CD4-positive, alpha-beta T cell (primary cell): ENCODE measurements around the gene TMA16. TPM values are rescaled to one million over a fixed set of nuclear protein-coding genes. Genes with fewer than 3 reads are reported as not detected.
A peak's percentile ranks its signal among the peaks of the same experiment; 100 is the strongest.

ENCODE experiments used
- ATAC-seq: fragments of 200-7000 bp; cut with Tn5 transposase; one replicate; pipeline ENCODE4 v1.10.0; 2022; ENCODE audit warnings: mild to moderate bottlenecking; ENCODE audit not compliant: poor library complexity
- CTCF ChIA-PET: fragments of 350-600 bp; sonication (Branson Sonifier 250); formaldehyde crosslinking; loops from one replicate; lab custom pipeline; 2021; ENCODE audit warnings: antibody characterized with exemption, inconsistent platforms; lab: Charles Lee
- POLR2A ChIA-PET: fragments of 350-600 bp; sonication (Branson Sonifier 250); formaldehyde crosslinking; loops from one replicate; lab custom pipeline; 2021; ENCODE audit warnings: antibody characterized with exemption, inconsistent platforms; lab: Charles Lee
- DNase-seq, 14 experiments: peaks; one replicate each; pipeline ENCODE4 v3.0.0-alpha.2; 2013 to 2020; ENCODE audit warnings: mixed read lengths in 2 of 14
- H3K27ac ChIP-seq, 2 donors: one replicate each; pipeline versions ENCODE4 v1.5.1 to v1.7.0; 2013; ENCODE audit warnings: low read length in 2 of 2, low read depth in 1 of 2, mild to moderate bottlenecking in 1 of 2
- H3K27me3 ChIP-seq, 2 experiments: 1 replicate in 1 of 2; 2 replicates in 1 of 2; pipeline versions ENCODE4 v1.6.1 to v1.7.0; 2013; ENCODE audit warnings: low read length in 2 of 2, control low read depth in 1 of 2, mild to moderate bottlenecking in 1 of 2, moderate library complexity in 1 of 2; ENCODE audit not compliant: insufficient read depth in 2 of 2, control insufficient read depth in 1 of 2
- H3K36me3 ChIP-seq: one replicate; pipeline ENCODE4 v1.6.1; 2013; ENCODE audit warnings: low read length, control low read depth; ENCODE audit not compliant: insufficient read depth
- H3K4me1 ChIP-seq: one replicate; pipeline ENCODE4 v1.6.1; 2013; ENCODE audit warnings: low read length, control low read depth; ENCODE audit not compliant: insufficient read depth
- H3K4me3 ChIP-seq: one replicate; pipeline ENCODE4 v1.5.1; 2013; ENCODE audit warnings: mild to moderate bottlenecking, low read length, moderate library complexity
- H3K9me3 ChIP-seq, 2 experiments: 1 replicate in 1 of 2; 2 replicates in 1 of 2; pipeline versions ENCODE4 v1.6.1 to v1.7.0; 2013; ENCODE audit warnings: low read length in 2 of 2, mild to moderate bottlenecking in 2 of 2, control low read depth in 1 of 2, moderate library complexity in 1 of 2; ENCODE audit not compliant: control insufficient read depth in 1 of 2, insufficient read depth in 1 of 2
- H3K27ac Mint-ChIP-seq: one replicate; pipeline ENCODE4 v1.8.0; 2020; ENCODE audit warnings: mixed read lengths
- H3K27me3 Mint-ChIP-seq: one replicate; pipeline ENCODE4 v1.8.0; 2021; ENCODE audit warnings: mixed read lengths
- H3K36me3 Mint-ChIP-seq: one replicate; pipeline ENCODE4 v1.8.0; 2021; ENCODE audit warnings: low read depth, mixed read lengths
- H3K4me1 Mint-ChIP-seq: one replicate; pipeline ENCODE4 v1.8.0; 2021; ENCODE audit warnings: low read depth, mixed read lengths
- H3K4me3 Mint-ChIP-seq: one replicate; pipeline ENCODE4 v1.8.0; 2020; ENCODE audit warnings: mild to moderate bottlenecking, mixed read lengths
- H3K9me3 Mint-ChIP-seq: one replicate; pipeline ENCODE4 v1.8.0; 2020; ENCODE audit warnings: mixed read lengths
- CTCF ChIP-seq: fragments of 200-600 bp; IDR thresholded peaks from one replicate; pipeline ENCODE4 v1.8.0; 2022; ENCODE audit warnings: antibody characterized with exemption, mild to moderate bottlenecking
- intact Hi-C, 2 experiments: fragments of 100-400 bp; cut with DNase I in 1 of 2; cut with micrococcal nuclease in 1 of 2; formaldehyde crosslinking; loops; one replicate each; pipeline versions ENCODE4 v1.15.1 to v1.9.0; 2023 to 2025; cut with DNase I, micrococcal nuclease
- total RNA-seq, 174 experiments: library from RNA in 2 of 174; stranded (reverse) in 2 of 174; gene quantifications; one replicate each; pipeline ENCODE4 v1.2.3 and lab custom pipeline; 2021 to 2026

The TMA16 gene
- total RNA-seq, 2 experiments from 2014 or later = 6.2 to 6.3 TPM

- peak overlapping the region; percentile 33 for H3K4me3 ChIP-seq
- H3K36me3 Mint-ChIP-seq = no peaks in the 10 kb centered on the region
- no peak overlapping the region for H3K27ac ChIP-seq
- intact Hi-C loops = loop anchor here (1.0 to 5.0 kb wide), 4 partner anchors 382 to 1047 kb away; no protein-coding TSS in a partner anchor
- H3K4me3 Mint-ChIP-seq = no peak overlapping the region
- H3K27ac Mint-ChIP-seq = no peak overlapping the region
- no peaks in the 10 kb centered on the region for H3K27me3 ChIP-seq
- ATAC-seq = peak; percentile 91
- no peaks in the 10 kb centered on the region for H3K9me3 Mint-ChIP-seq
- H3K27me3 Mint-ChIP-seq = no peaks in the 10 kb centered on the region
- peaks cover 3% of the 10 kb centered on the region for H3K4me1 ChIP-seq
- ChIA-PET CTCF (no interaction called here), POLR2A (interaction anchor here (1.0 kb wide), 1 partner anchor 50 kb away, joined by 4 read pairs; the partner anchor contains the start of gene TMA16)
- peak; percentile 26 to 81 (median 49) for DNase-seq
- H3K9me3 ChIP-seq = no peaks in the 10 kb centered on the region
- H3K4me1 Mint-ChIP-seq = peaks cover 12% of the 10 kb centered on the region
- no peaks in the 10 kb centered on the region for H3K36me3 ChIP-seq
- peak; percentile 99 for TF ChIP-seq CTCF
Measured at GRCh38 chr4:163544407-163545038, 50.0 kb downstream of the TMA16 start.

GRCh38 chr4:163548481-163549243 is 54.2 kb downstream of the TMA16 start:
- H3K4me3 Mint-ChIP-seq = peak overlapping the region; percentile 35
- no peaks in the 10 kb centered on the region for H3K9me3 Mint-ChIP-seq
- peak; percentile 79 for TF ChIP-seq CTCF
- H3K27me3 Mint-ChIP-seq = no peaks in the 10 kb centered on the region
- intact Hi-C loops = loop anchor here (1.0 to 5.0 kb wide), 4 partner anchors 63 to 501 kb away; no protein-coding TSS in a partner anchor
- peak; percentile 56 for ATAC-seq
- Histone ChIP-seq H3K27me3 (no peaks in the 10 kb centered on the region), H3K27ac (no peak overlapping the region), H3K4me3 (no peak overlapping the region), H3K9me3 (no peaks in the 10 kb centered on the region), H3K4me1 (peaks cover 8% of the 10 kb centered on the region), H3K36me3 (no peaks in the 10 kb centered on the region)
- no peaks in the 10 kb centered on the region for H3K36me3 Mint-ChIP-seq
- H3K4me1 Mint-ChIP-seq = peaks cover 29% of the 10 kb centered on the region
- no peak overlapping the region for H3K27ac Mint-ChIP-seq
- DNase-seq = peak in 4 of 14 experiments; percentile 16 to 72 (median 64)
- ChIA-PET POLR2A (interaction anchor here (1.3 to 1.9 kb wide), 2 partner anchors 54 to 464 kb away, joined by 7 to 8 read pairs; partner anchors contain the start of gene TMA16), CTCF (interaction anchor here (1.2 to 1.8 kb wide), 4 partner anchors 13 to 1051 kb away, joined by 3 to 7 read pairs (median 4); no protein-coding TSS in a partner anchor)

GRCh38 chr4:163550869-163551267 is 56.4 kb downstream of the TMA16 start:
- H3K4me3 ChIP-seq = no peak overlapping the region
- ATAC-seq = no peak
- no peaks in the 10 kb centered on the region for H3K27me3 ChIP-seq
- H3K36me3 ChIP-seq = no peaks in the 10 kb centered on the region
- ChIA-PET CTCF (interaction anchor here (0.6 to 3.3 kb wide), 21 partner anchors 8 to 1586 kb away, joined by 3 to 16 read pairs (median 5); partner anchors contain the start of genes TMA16 and TMEM192), POLR2A (interaction anchor here (0.9 to 1.9 kb wide), 8 partner anchors 8 to 463 kb away, joined by 3 to 7 read pairs (median 4); partner anchors contain the start of gene TMA16)
- Mint-ChIP-seq H3K9me3 (no peaks in the 10 kb centered on the region), H3K27me3 (no peaks in the 10 kb centered on the region), H3K27ac (no peak overlapping the region), H3K4me1 (peaks cover 38% of the 10 kb centered on the region), H3K4me3 (no peak overlapping the region), H3K36me3 (no peaks in the 10 kb centered on the region)
- DNase-seq = no peak
- H3K27ac ChIP-seq = no peak overlapping the region
- intact Hi-C loops = loop anchor here (1.0 to 10.0 kb wide), 7 partner anchors 130 to 1544 kb away; no protein-coding TSS in a partner anchor
- TF ChIP-seq CTCF = no peak
- H3K4me1 ChIP-seq = peaks cover 5% of the 10 kb centered on the region
- H3K9me3 ChIP-seq = no peaks in the 10 kb centered on the region
